ENCODE data around the gene TAS2R3. TPM values are rescaled to one million over a fixed set of nuclear protein-coding genes. Genes with fewer than 3 reads are reported as not detected.
"Not testable (repeated sequence)": the region's sequence is repeated elsewhere in the genome, so short reads cannot be mapped to it uniquely, and the experiment has no call there.

Gene TAS2R3
- total RNA-seq, 2 experiments from 2014 or later = 1.5 to 3.8 TPM

GRCh38 chr7:141744131-141744530 is 19.8 kb upstream of the TAS2R3 start:
- H3K4me3 ChIP-seq (ENCODE audit: low read depth, low read length, poor library complexity, severe bottlenecking) = no peak overlapping the region
- ChIA-PET CTCF (ENCODE audit: unreplicated experiment) (no interaction called here), POLR2A (no interaction called here)
- H3K27ac ChIP-seq (ENCODE audit: low read depth, low read length, poor library complexity, severe bottlenecking) = no peak overlapping the region
- H2AFZ ChIP-seq (ENCODE audit: low read length) = no peak overlapping the region
- no peak overlapping the region for H3K4me2 ChIP-seq (ENCODE audit: low read length)
- no peak for TF ChIP-seq EZH2phosphoT487 (IDR thresholded peaks at IDR 0.05; ENCODE audit: borderline replicate concordance, low read depth, low read length)
- TF ChIP-seq, protein P1, sequence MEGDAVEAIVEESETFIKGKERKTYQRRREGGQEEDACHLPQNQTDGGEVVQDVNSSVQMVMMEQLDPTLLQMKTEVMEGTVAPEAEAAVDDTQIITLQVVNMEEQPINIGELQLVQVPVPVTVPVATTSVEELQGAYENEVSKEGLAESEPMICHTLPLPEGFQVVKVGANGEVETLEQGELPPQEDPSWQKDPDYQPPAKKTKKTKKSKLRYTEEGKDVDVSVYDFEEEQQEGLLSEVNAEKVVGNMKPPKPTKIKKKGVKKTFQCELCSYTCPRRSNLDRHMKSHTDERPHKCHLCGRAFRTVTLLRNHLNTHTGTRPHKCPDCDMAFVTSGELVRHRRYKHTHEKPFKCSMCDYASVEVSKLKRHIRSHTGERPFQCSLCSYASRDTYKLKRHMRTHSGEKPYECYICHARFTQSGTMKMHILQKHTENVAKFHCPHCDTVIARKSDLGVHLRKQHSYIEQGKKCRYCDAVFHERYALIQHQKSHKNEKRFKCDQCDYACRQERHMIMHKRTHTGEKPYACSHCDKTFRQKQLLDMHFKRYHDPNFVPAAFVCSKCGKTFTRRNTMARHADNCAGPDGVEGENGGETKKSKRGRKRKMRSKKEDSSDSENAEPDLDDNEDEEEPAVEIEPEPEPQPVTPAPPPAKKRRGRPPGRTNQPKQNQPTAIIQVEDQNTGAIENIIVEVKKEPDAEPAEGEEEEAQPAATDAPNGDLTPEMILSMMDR (conservative IDR thresholded peaks at IDR 0.05; ENCODE audit: low read length) = no peak
- H3K4me1 ChIP-seq (ENCODE audit: insufficient read depth, low read length, poor library complexity, severe bottlenecking) = peaks cover 17% of the 10 kb centered on the region
- H3K79me2 ChIP-seq (ENCODE audit: insufficient read depth, low read depth, low read length) = peaks cover 38% of the 10 kb centered on the region
- no TSS peak for BruUV-seq (replicated peaks)
- no peak for DNase-seq (ENCODE audit: low spot score)
- H3K9me2 ChIP-seq (ENCODE audit: insufficient read depth, low read length) = no peaks in the 10 kb centered on the region
- H4K20me1 ChIP-seq (ENCODE audit: insufficient read depth, low read length) = peaks cover 6% of the 10 kb centered on the region; the same call in 1 of the 2 replicates
- H3K36me3 ChIP-seq (ENCODE audit: insufficient read depth, low read length) = peaks cover 99% of the 10 kb centered on the region
- intact Hi-C loops (cut with micrococcal nuclease; ENCODE audit: unreplicated experiment) = no loop called here
- H3K9me3 ChIP-seq (ENCODE audit: low read length) = peaks cover 9% of the 10 kb centered on the region; the same call in 1 of the 2 replicates

DNA sequence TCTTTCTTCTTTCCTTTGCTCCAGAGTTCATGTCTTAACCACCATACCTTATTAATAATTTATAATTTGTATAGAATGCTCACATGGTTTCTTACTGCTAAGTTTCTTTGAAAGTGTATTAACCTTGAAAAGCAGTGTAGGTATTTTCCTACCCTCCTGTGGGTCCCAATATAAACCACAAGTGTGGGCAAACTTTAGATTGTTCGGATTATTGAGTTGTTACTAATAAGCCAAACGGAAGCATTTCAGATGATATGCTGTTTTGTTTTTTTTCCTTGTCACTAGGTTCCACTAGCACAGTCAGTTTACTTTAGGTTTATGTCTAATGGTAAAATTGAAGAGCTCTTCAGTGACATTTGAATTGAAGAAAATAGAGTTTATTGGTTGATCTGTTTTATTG is 15.5 kb upstream of the TAS2R3 start:
- Histone ChIP-seq H3K36me3 (ENCODE audit: insufficient read depth, low read length) (peaks cover 100% of the 10 kb centered on the region), H2AFZ (ENCODE audit: low read length) (no peak overlapping the region), H3K27ac (ENCODE audit: low read depth, low read length, poor library complexity, severe bottlenecking) (no peak overlapping the region), H3K9me2 (ENCODE audit: insufficient read depth, low read length) (no peaks in the 10 kb centered on the region), H3K4me1 (ENCODE audit: insufficient read depth, low read length, poor library complexity, severe bottlenecking) (no peaks in the 10 kb centered on the region), H4K20me1 (ENCODE audit: insufficient read depth, low read length) (no peaks in the 10 kb centered on the region), H3K4me3 (ENCODE audit: low read depth, low read length, poor library complexity, severe bottlenecking) (no peak overlapping the region), H3K9me3 (ENCODE audit: low read length) (peaks cover 40% of the 10 kb centered on the region), H3K4me2 (ENCODE audit: low read length) (no peak overlapping the region), H3K79me2 (ENCODE audit: insufficient read depth, low read depth, low read length) (peaks cover 12% of the 10 kb centered on the region; the same call in 1 of the 2 replicates)
- intact Hi-C loops (cut with micrococcal nuclease; ENCODE audit: unreplicated experiment) = no loop called here
- ChIA-PET POLR2A (interaction anchor here (0.6 to 0.7 kb wide), 2 partner anchors 15 to 58 kb away, joined by 3 read pairs; no protein-coding TSS in a partner anchor), CTCF (ENCODE audit: unreplicated experiment) (no interaction called here)
- no peak for TF ChIP-seq EZH2phosphoT487 (IDR thresholded peaks at IDR 0.05; ENCODE audit: borderline replicate concordance, low read depth, low read length)
- TF ChIP-seq, protein P1 (conservative IDR thresholded peaks at IDR 0.05; ENCODE audit: low read length) = no peak
- BruUV-seq (replicated peaks) = no TSS peak
- no peak for DNase-seq (ENCODE audit: low spot score)

- H3K4me2 ChIP-seq (ENCODE audit: low read length); BruUV-seq (replicated peaks); POLR2A ChIA-PET; H4K20me1 ChIP-seq (ENCODE audit: insufficient read depth, low read length); H3K79me2 ChIP-seq (ENCODE audit: insufficient read depth, low read depth, low read length); H3K4me3 ChIP-seq (ENCODE audit: low read depth, low read length, poor library complexity, severe bottlenecking); H2AFZ ChIP-seq (ENCODE audit: low read length); H3K4me1 ChIP-seq (ENCODE audit: insufficient read depth, low read length, poor library complexity, severe bottlenecking); CTCF ChIA-PET (ENCODE audit: unreplicated experiment); H3K27ac ChIP-seq (ENCODE audit: low read depth, low read length, poor library complexity, severe bottlenecking); H3K9me2 ChIP-seq (ENCODE audit: insufficient read depth, low read length); intact Hi-C loops (cut with micrococcal nuclease; ENCODE audit: unreplicated experiment): not testable (repeated sequence)
- peaks cover 100% of the 10 kb centered on the region for H3K36me3 ChIP-seq (ENCODE audit: insufficient read depth, low read length)
- H3K9me3 ChIP-seq (ENCODE audit: low read length) = peaks cover 40% of the 10 kb centered on the region
- peak; percentile 31 for DNase-seq (ENCODE audit: low spot score)
These were observed 12.0 kb upstream of the TAS2R3 start for GRCh38 chr7:141751904-141752303.

Measured in OCI-LY7 (cell line).